ENCODE measurements around the gene CRYBG1. TPM values are rescaled to one million over a fixed set of nuclear protein-coding genes. Genes with fewer than 3 reads are reported as not detected.

The CRYBG1 gene
- polyA plus RNA-seq, 3 donors = 22.1 to 30.2 (median 30.0) TPM

GRCh38 chr6:106620931-106621672, 260.6 kb downstream of the CRYBG1 start:
- DNase-seq (ENCODE audit: low read depth in 3 of 3, low spot score in 2 of 3) = no peak

Other genes with a start within 250 kb of the CRYBG1 start
- gene ATG5, start 35.0 kb upstream of the CRYBG1 start, polyA plus RNA-seq (ENCODE audit: insufficient read length in 3 of 3) = 10 to 100 TPM; 56.7 to 58.9 (median 57.9) TPM

Measured in right renal cortex interstitium (tissue), 3 donors.